RWPE1 (cell line): ENCODE data around the gene CYP2B6.

Experiments used
- CTCF ChIA-PET: fragments of 350-600 bp; sonication (Branson Sonifier 250); formaldehyde crosslinking; extraction: SDS; loops from one replicate; lab custom pipeline; 2021; lab: Yijun Ruan, JAX
- POLR2A ChIA-PET: fragments of 400-600 bp; formaldehyde crosslinking; extraction: SDS; loops from one replicate; lab custom pipeline; 2020; ENCODE audit warnings: antibody characterized with exemption; ENCODE audit not compliant: low non-redundant PET; lab: Yijun Ruan, JAX
- DNase-seq: peaks from one replicate; pipeline ENCODE4 v3.0.0; 2012; ENCODE audit warnings: low spot score
- H3K27ac ChIP-seq: fragments of 450-650 bp; 2 replicates; pipeline ENCODE4 v1.5.1; 2017
- TF ChIP-seq, protein P1 (sequence below): fragments of 450-650 bp; conservative IDR thresholded peaks from 2 replicates; pipeline ENCODE4 v1.5.1; 2017; ENCODE audit warnings: low read depth, mild to moderate bottlenecking

CYP2B6 gene

DNA sequence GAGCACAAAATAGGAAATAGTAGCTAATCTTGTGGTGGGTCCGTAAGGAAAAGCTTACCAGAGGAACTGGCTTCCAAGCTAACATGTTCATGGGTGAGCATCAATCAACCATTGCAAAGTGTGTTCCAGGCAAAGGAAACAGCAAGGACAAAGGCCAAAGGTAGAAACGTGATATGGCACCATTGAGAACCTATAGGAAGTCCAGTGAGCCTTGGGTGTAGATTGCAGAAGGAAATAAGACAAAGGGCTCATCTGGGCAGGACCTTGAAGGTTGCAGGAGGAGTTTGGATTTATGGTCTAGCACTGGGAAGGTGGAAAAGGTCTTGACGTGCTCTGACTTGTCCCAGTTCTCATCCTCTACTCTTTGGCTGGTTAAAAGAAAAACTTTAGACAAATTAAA is 22.3 kb downstream of the CYP2B6 start:
- DNase-seq: no peak
- ChIA-PET POLR2A (no interaction called here), CTCF (no interaction called here)
- no peak overlapping the region for H3K27ac ChIP-seq
- TF ChIP-seq, protein P1, sequence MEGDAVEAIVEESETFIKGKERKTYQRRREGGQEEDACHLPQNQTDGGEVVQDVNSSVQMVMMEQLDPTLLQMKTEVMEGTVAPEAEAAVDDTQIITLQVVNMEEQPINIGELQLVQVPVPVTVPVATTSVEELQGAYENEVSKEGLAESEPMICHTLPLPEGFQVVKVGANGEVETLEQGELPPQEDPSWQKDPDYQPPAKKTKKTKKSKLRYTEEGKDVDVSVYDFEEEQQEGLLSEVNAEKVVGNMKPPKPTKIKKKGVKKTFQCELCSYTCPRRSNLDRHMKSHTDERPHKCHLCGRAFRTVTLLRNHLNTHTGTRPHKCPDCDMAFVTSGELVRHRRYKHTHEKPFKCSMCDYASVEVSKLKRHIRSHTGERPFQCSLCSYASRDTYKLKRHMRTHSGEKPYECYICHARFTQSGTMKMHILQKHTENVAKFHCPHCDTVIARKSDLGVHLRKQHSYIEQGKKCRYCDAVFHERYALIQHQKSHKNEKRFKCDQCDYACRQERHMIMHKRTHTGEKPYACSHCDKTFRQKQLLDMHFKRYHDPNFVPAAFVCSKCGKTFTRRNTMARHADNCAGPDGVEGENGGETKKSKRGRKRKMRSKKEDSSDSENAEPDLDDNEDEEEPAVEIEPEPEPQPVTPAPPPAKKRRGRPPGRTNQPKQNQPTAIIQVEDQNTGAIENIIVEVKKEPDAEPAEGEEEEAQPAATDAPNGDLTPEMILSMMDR: no peak

DNA sequence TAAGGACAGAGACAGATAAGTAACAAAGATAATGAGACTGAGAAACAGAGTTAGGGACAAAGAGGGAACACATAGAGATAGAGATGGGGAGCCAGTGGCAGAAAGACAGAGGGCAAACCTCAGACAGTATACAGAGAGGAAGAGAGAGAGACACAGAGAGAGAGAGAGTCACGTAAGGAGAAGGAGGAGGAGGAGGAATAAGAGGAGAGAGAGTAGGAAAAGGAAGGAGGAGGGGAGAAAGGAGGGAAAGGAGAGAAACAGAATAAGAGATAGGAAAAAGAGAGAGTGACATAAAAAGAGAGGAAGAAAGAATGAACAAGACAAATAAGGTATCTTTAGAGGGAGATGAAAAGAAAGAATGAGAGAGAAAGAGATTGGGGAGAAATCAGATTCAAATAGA is 23.6 kb downstream of the CYP2B6 start:
- TF ChIP-seq, protein P1: no peak
- CTCF ChIA-PET: interaction anchor here (0.6 kb wide), 1 partner anchor 121 kb away, joined by 3 read pairs; no protein-coding TSS in a partner anchor
- POLR2A ChIA-PET: no interaction called here
- no peak for DNase-seq
- no peak overlapping the region for H3K27ac ChIP-seq

DNA sequence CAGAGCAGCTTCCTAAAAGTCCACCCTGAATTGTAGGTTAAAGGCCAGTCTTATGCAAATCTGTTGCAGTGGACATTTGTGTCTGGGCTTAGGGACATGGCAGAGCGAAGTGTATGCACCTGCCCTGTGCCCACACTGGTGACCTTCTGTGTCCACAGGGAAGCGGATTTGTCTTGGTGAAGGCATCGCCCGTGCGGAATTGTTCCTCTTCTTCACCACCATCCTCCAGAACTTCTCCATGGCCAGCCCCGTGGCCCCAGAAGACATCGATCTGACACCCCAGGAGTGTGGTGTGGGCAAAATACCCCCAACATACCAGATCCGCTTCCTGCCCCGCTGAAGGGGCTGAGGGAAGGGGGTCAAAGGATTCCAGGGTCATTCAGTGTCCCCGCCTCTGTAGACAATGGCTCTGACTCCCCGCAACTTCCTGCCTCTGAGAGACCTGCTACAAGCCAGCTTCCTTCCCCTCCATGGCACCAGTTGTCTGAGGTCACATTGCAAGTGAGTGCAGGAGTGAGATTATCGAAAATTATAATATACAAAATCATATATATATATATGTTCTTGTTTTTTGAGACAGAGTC is 25.5 kb downstream of the CYP2B6 start:
- POLR2A ChIA-PET: no interaction called here
- CTCF ChIA-PET: no interaction called here
- no peak overlapping the region for H3K27ac ChIP-seq
- TF ChIP-seq, protein P1: no peak
- no peak for DNase-seq

DNA sequence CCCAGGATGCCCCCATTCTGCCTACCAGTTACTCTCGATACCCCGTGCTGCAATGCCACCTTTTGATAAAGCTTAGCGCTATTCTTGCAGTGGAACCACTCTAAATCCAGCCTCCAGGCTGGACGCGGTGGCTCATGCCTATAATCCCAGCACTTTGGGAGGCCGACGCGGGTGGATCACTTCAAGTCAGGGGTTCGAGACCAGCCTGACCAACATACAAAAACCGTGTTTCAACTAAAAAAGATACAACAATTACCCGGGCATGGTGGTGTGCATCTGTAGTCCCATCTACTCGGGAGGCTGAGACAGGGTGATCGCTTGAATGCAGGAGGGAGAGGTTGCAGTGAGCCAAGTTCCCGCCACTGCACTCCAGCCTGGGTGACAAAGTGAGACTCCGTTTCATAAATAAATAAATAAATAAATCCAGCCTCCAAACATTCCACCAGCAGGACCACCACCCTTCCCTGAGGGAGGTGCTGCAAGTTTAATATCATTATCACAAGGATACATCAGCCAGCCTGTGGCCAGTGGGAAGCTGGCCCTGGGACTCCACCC is 27.7 kb downstream of the CYP2B6 start:
- ChIA-PET POLR2A (no interaction called here), CTCF (interaction anchor here (0.7 kb wide), 1 partner anchor 1925 kb away, joined by 3 read pairs; no protein-coding TSS in a partner anchor)
- no peak for DNase-seq
- no peak overlapping the region for H3K27ac ChIP-seq
- TF ChIP-seq, protein P1: no peak

- DNase-seq: no peak
- ChIA-PET CTCF (interaction anchor here (0.7 kb wide), 1 partner anchor 1926 kb away, joined by 3 read pairs; no protein-coding TSS in a partner anchor), POLR2A (no interaction called here)
- H3K27ac ChIP-seq: no peak overlapping the region
- TF ChIP-seq, protein P1: no peak
Measured at GRCh38 chr19:41019346-41019745, 28.3 kb downstream of the CYP2B6 start.

GRCh38 chr19:41023193-41023592 is 32.1 kb downstream of the CYP2B6 start:
- POLR2A ChIA-PET: no interaction called here

More at GRCh38 chr19:41023193-41023592, 32.1 kb downstream of the CYP2B6 start:
- CTCF ChIA-PET: no interaction called here
- DNase-seq: no peak
- H3K27ac ChIP-seq: no peak overlapping the region
- TF ChIP-seq, protein P1: no peak
